Fibroblast of villous mesenchyme (primary cell): Measurements from ENCODE around the gene SEPTIN1. TPM values are rescaled to one million over a fixed set of nuclear protein-coding genes. Genes with fewer than 3 reads are reported as not detected.

Source experiments
- DNase-seq: peaks from one replicate; pipeline ENCODE4 v3.0.0-alpha.2; 2010; ENCODE audit warnings: low read depth
- H3K4me3 ChIP-seq: 2 replicates; pipeline ENCODE4 v1.5.1; 2011; ENCODE audit warnings: low read depth, mild to moderate bottlenecking, low read length
- CTCF ChIP-seq: IDR thresholded peaks from 2 replicates; pipeline ENCODE4 v1.5.1; 2012; ENCODE audit warnings: low read depth, mild to moderate bottlenecking, low read length; ENCODE audit not compliant: insufficient read depth
- total RNA-seq: library from RNA; depleted of rRNA; stranded (reverse); fragments of >200 nt; gene quantifications from 2 replicates; pipeline ENCODE4 v1.2.3, GENCODE V29; 2012

Gene SEPTIN1
- total RNA-seq, 1 donor: 0.43 TPM

- no peak for TF ChIP-seq CTCF
Observed at GRCh38 chr16:30369091-30369937, 13.0 kb downstream of the SEPTIN1 start.

DNA sequence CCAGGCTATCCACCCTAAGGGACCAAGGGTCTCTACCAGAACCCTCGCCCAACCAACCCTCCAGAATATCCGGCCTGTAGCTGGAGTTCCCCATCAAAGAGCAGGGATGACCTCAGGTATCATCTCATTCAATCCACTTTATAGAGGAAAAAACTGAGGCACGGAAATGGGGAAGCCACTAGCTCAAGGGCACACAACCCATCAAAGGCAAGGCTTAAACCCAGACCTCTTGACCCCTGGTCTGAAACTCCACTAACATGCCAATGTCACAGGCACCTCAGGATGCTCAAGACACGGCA lies 13.6 kb downstream of the SEPTIN1 start:
- peak overlapping the region; percentile 79 for H3K4me3 ChIP-seq
- no peak for DNase-seq
- TF ChIP-seq CTCF: no peak

More at GRCh38 chr16:30369091-30369937, 13.0 kb downstream of the SEPTIN1 start:
- H3K4me3 ChIP-seq: peak overlapping the region; percentile 79
- no peak for DNase-seq

- peak overlapping the region; percentile 79 for H3K4me3 ChIP-seq
- DNase-seq: peak; percentile 49
- no peak for TF ChIP-seq CTCF
Observed at GRCh38 chr16:30368122-30368791, 14.1 kb downstream of the SEPTIN1 start.

DNA sequence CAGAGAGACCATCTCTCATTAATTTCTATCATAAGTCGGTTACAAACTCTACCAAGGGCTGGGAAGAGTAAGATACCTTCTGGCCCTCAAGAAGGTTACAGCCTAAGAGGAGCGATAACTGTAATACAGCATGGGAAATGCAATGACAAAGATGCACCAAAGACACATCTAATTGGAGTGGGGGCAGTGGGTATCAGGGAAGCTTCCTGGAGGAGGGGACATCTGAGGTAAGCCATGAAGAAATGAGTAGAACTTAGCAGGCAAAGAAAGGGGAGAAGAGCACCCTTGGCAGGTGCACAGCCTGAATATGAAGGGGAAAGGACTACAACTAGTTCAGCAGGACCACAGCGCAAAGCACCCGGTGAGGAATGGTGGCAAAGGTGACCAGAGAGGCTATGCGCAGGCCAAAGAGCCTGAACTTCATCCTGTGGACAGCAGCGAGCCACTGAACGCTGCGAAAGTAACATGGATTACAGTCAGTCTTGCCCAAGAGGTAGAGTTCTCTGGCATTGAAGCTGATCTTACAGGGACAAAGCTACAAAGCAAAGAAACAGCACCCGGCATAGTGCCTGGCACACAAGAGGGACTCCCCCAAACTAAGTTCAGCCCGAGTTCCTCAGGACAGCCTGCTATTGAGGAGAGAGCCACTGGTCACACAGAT lies 14.9 kb downstream of the SEPTIN1 start:
- H3K4me3 ChIP-seq: peak overlapping the region; percentile 79
- DNase-seq: no peak
- no peak for TF ChIP-seq CTCF

DNA sequence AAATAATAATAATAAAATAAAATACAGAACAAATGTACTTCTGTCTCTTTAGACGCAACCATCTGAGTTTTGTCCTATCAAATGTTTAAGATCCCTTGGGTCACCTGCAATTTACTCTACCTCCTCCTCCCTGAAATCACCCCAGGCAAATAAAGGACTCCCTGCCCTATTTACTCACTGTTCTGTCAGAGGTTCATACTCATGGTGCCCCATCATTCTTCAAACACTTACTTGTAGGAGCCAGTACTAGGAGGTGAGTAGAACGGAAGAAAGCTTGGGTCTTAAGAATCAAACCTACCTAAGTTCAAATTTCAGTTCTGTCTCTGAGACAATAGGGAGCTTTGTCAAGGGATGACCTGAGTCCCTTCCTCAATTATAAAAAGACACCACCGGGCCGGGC lies 15.8 kb downstream of the SEPTIN1 start:
- TF ChIP-seq CTCF: no peak
- H3K4me3 ChIP-seq: no peak overlapping the region
- DNase-seq: no peak

DNA sequence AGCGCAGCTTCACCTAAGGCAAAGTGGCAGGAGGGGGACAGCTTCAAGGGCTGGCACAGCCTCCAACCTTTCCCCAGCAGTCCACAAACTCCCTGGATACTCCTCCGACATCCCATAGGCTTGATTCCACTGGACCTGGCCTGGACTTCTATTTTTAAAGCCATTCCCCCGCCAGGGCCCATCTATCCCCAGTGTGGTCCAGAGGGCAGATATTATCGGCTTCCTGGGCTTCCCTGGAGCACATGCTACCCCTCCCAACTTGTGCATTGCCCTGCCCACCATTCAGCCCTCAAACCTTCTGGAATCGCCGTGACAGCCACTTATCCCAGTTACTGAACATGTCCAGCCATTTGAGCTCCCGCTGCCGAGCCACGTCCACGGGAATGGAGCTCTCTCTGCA lies 17.2 kb downstream of the SEPTIN1 start:
- no peak overlapping the region for H3K4me3 ChIP-seq
- no peak for DNase-seq
- TF ChIP-seq CTCF: no peak
